Stimulated activated memory B cell treated with anti-CD40 and anti-IgM and Interleukin-4, amounts not matched to agents 10 μg/mL and 1 μg/mL and 100 μg/mL, for 72 hours (primary cell): ENCODE data around the gene LRRC3B.

Experiments used
- ATAC-seq: fragments of 150-1000 bp; cut with Tn5 transposase; 2 replicates; pipeline ENCODE4 v1.10.0; 2021
- H3K27ac Mint-ChIP-seq: one replicate; pipeline ENCODE4 v1.8.0; 2022; ENCODE audit warnings: mild to moderate bottlenecking, mixed read lengths
- H3K27me3 Mint-ChIP-seq: one replicate; pipeline ENCODE4 v1.8.0; 2022; ENCODE audit warnings: mixed read lengths
- H3K36me3 Mint-ChIP-seq: one replicate; pipeline ENCODE4 v1.8.0; 2022; ENCODE audit warnings: mixed read lengths
- H3K4me1 Mint-ChIP-seq: one replicate; pipeline ENCODE4 v1.8.0; 2022; ENCODE audit warnings: mixed read lengths
- H3K4me3 Mint-ChIP-seq: one replicate; pipeline ENCODE4 v1.8.0; 2022; ENCODE audit warnings: mild to moderate bottlenecking, moderate library complexity, mixed read lengths
- H3K9me3 Mint-ChIP-seq: one replicate; pipeline ENCODE4 v1.8.0; 2022; ENCODE audit warnings: mixed read lengths

The LRRC3B gene

GRCh38 chr3:26653811-26654425 lies 31.3 kb downstream of the LRRC3B start:
- ATAC-seq: no peak
- Mint-ChIP-seq H3K36me3 (no peaks in the 10 kb centered on the region), H3K9me3 (no peaks in the 10 kb centered on the region), H3K4me1 (no peaks in the 10 kb centered on the region), H3K27me3 (no peaks in the 10 kb centered on the region), H3K27ac (no peak overlapping the region), H3K4me3 (no peak overlapping the region)

GRCh38 chr3:26655231-26655630 lies 32.7 kb downstream of the LRRC3B start:
- Mint-ChIP-seq H3K27ac (no peak overlapping the region), H3K36me3 (no peaks in the 10 kb centered on the region), H3K4me3 (no peak overlapping the region), H3K4me1 (no peaks in the 10 kb centered on the region), H3K27me3 (no peaks in the 10 kb centered on the region), H3K9me3 (no peaks in the 10 kb centered on the region)
- ATAC-seq: no peak

- Mint-ChIP-seq H3K27me3 (no peaks in the 10 kb centered on the region), H3K9me3 (no peaks in the 10 kb centered on the region), H3K4me1 (no peaks in the 10 kb centered on the region), H3K4me3 (no peak overlapping the region), H3K27ac (no peak overlapping the region), H3K36me3 (no peaks in the 10 kb centered on the region)
- ATAC-seq: no peak
Observed at GRCh38 chr3:26657348-26657976, 34.9 kb downstream of the LRRC3B start.

GRCh38 chr3:26668171-26668570 lies 45.6 kb downstream of the LRRC3B start:
- H3K27me3 Mint-ChIP-seq: no peaks in the 10 kb centered on the region
- no peak overlapping the region for H3K4me3 Mint-ChIP-seq
- no peak for ATAC-seq
- no peaks in the 10 kb centered on the region for H3K36me3 Mint-ChIP-seq
- H3K4me1 Mint-ChIP-seq: no peaks in the 10 kb centered on the region
- H3K27ac Mint-ChIP-seq: no peak overlapping the region
- H3K9me3 Mint-ChIP-seq: peaks cover 2% of the 10 kb centered on the region

- no peaks in the 10 kb centered on the region for H3K4me1 Mint-ChIP-seq
- no peak for ATAC-seq
- no peak overlapping the region for H3K27ac Mint-ChIP-seq
- no peaks in the 10 kb centered on the region for H3K36me3 Mint-ChIP-seq
- H3K27me3 Mint-ChIP-seq: no peaks in the 10 kb centered on the region
- H3K4me3 Mint-ChIP-seq: no peak overlapping the region
- H3K9me3 Mint-ChIP-seq: peaks cover 2% of the 10 kb centered on the region
Observed at GRCh38 chr3:26668696-26669095, 46.1 kb downstream of the LRRC3B start.

GRCh38 chr3:26675336-26675735 lies 52.8 kb downstream of the LRRC3B start:
- Mint-ChIP-seq H3K9me3 (peaks cover 4% of the 10 kb centered on the region), H3K36me3 (no peaks in the 10 kb centered on the region), H3K27me3 (no peaks in the 10 kb centered on the region), H3K27ac (no peak overlapping the region), H3K4me1 (no peaks in the 10 kb centered on the region), H3K4me3 (no peak overlapping the region)
- no peak for ATAC-seq

GRCh38 chr3:26681632-26682031 lies 59.1 kb downstream of the LRRC3B start:
- no peaks in the 10 kb centered on the region for H3K36me3 Mint-ChIP-seq
- H3K27me3 Mint-ChIP-seq: no peaks in the 10 kb centered on the region
- no peaks in the 10 kb centered on the region for H3K9me3 Mint-ChIP-seq
- no peak for ATAC-seq
- no peaks in the 10 kb centered on the region for H3K4me1 Mint-ChIP-seq
- no peak overlapping the region for H3K27ac Mint-ChIP-seq
- H3K4me3 Mint-ChIP-seq: no peak overlapping the region

- Mint-ChIP-seq H3K4me1 (no peaks in the 10 kb centered on the region), H3K27ac (no peak overlapping the region), H3K36me3 (no peaks in the 10 kb centered on the region), H3K27me3 (no peaks in the 10 kb centered on the region), H3K4me3 (no peak overlapping the region), H3K9me3 (no peaks in the 10 kb centered on the region)
- no peak for ATAC-seq
Observed at GRCh38 chr3:26682406-26682805, 59.8 kb downstream of the LRRC3B start.

GRCh38 chr3:26683902-26684301 lies 61.3 kb downstream of the LRRC3B start:
- Mint-ChIP-seq H3K9me3 (no peaks in the 10 kb centered on the region), H3K36me3 (no peaks in the 10 kb centered on the region), H3K27ac (no peak overlapping the region), H3K4me3 (no peak overlapping the region), H3K4me1 (no peaks in the 10 kb centered on the region), H3K27me3 (no peaks in the 10 kb centered on the region)
- no peak for ATAC-seq

GRCh38 chr3:26687466-26687865 lies 64.9 kb downstream of the LRRC3B start:
- no peaks in the 10 kb centered on the region for H3K36me3 Mint-ChIP-seq
- no peaks in the 10 kb centered on the region for H3K27me3 Mint-ChIP-seq
- H3K9me3 Mint-ChIP-seq: no peaks in the 10 kb centered on the region
- no peak overlapping the region for H3K27ac Mint-ChIP-seq
- H3K4me1 Mint-ChIP-seq: no peaks in the 10 kb centered on the region
- no peak overlapping the region for H3K4me3 Mint-ChIP-seq
- ATAC-seq: no peak

- ATAC-seq: no peak
- Mint-ChIP-seq H3K4me3 (no peak overlapping the region), H3K27ac (no peak overlapping the region), H3K4me1 (no peaks in the 10 kb centered on the region), H3K9me3 (no peaks in the 10 kb centered on the region), H3K36me3 (no peaks in the 10 kb centered on the region), H3K27me3 (no peaks in the 10 kb centered on the region)
Observed at GRCh38 chr3:26699553-26699952, 77.0 kb downstream of the LRRC3B start.

GRCh38 chr3:26703519-26703918 lies 80.9 kb downstream of the LRRC3B start:
- H3K27me3 Mint-ChIP-seq: no peaks in the 10 kb centered on the region
- peaks cover 3% of the 10 kb centered on the region for H3K9me3 Mint-ChIP-seq
- no peaks in the 10 kb centered on the region for H3K4me1 Mint-ChIP-seq
- no peak overlapping the region for H3K4me3 Mint-ChIP-seq
- no peak overlapping the region for H3K27ac Mint-ChIP-seq
- H3K36me3 Mint-ChIP-seq: no peaks in the 10 kb centered on the region
- ATAC-seq: no peak

- no peaks in the 10 kb centered on the region for H3K27me3 Mint-ChIP-seq
- H3K4me1 Mint-ChIP-seq: no peaks in the 10 kb centered on the region
- no peak for ATAC-seq
- no peak overlapping the region for H3K4me3 Mint-ChIP-seq
- H3K36me3 Mint-ChIP-seq: no peaks in the 10 kb centered on the region
- peaks cover 3% of the 10 kb centered on the region for H3K9me3 Mint-ChIP-seq
- H3K27ac Mint-ChIP-seq: no peak overlapping the region
Observed at GRCh38 chr3:26704736-26705135, 82.2 kb downstream of the LRRC3B start.

- no peak overlapping the region for H3K27ac Mint-ChIP-seq
- ATAC-seq: no peak
- H3K27me3 Mint-ChIP-seq: no peaks in the 10 kb centered on the region
- peaks cover 3% of the 10 kb centered on the region for H3K9me3 Mint-ChIP-seq
- no peaks in the 10 kb centered on the region for H3K4me1 Mint-ChIP-seq
- H3K36me3 Mint-ChIP-seq: no peaks in the 10 kb centered on the region
- no peak overlapping the region for H3K4me3 Mint-ChIP-seq
Observed at GRCh38 chr3:26708501-26708900, 85.9 kb downstream of the LRRC3B start.

GRCh38 chr3:26712211-26713026 lies 89.8 kb downstream of the LRRC3B start:
- Mint-ChIP-seq H3K27ac (no peak overlapping the region), H3K36me3 (no peaks in the 10 kb centered on the region), H3K4me3 (no peak overlapping the region), H3K27me3 (no peaks in the 10 kb centered on the region), H3K9me3 (peaks cover 3% of the 10 kb centered on the region), H3K4me1 (no peaks in the 10 kb centered on the region)
- no peak for ATAC-seq

GRCh38 chr3:26713091-26713490 lies 90.5 kb downstream of the LRRC3B start:
- no peaks in the 10 kb centered on the region for H3K4me1 Mint-ChIP-seq
- no peaks in the 10 kb centered on the region for H3K27me3 Mint-ChIP-seq
- no peaks in the 10 kb centered on the region for H3K36me3 Mint-ChIP-seq
- H3K27ac Mint-ChIP-seq: no peak overlapping the region
- ATAC-seq: no peak
- no peaks in the 10 kb centered on the region for H3K9me3 Mint-ChIP-seq
- H3K4me3 Mint-ChIP-seq: no peak overlapping the region
